Stimulated activated CD8-positive, alpha-beta memory T cell treated with anti-CD3 and anti-CD28 coated beads, Interleukin-12 subunit alpha, Interleukin-12 subunit beta, amount 100 ng/mL, for 1 hour (primary cell): ENCODE data around the gene EVC2.

ENCODE experiments used
- DNase-seq: peaks from one replicate; pipeline ENCODE4 v3.0.0-alpha.2; 2020; ENCODE audit warnings: low read depth

EVC2 gene

DNA sequence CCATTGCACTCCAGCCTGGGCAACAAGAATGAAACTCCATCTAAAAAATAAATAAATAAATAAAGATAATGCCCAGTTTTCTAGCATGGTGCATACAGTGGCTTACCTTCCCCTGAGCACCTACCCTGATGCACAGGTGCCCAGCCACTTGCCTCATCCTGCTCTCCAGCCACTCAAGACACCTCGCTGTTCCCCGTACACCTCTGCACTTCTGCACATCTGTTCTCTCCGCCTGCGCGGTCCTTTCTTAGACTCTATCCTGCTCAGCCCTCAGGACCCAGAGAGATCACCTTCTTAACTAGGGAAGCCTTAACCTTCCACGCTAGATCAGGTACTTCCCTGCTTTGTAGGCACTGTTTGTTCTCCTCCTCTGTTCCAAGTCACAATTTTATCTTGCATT, 5.5 kb upstream of the EVC2 start:
- no peak for DNase-seq

GRCh38 chr4:5712931-5713330, 4.6 kb upstream of the EVC2 start:
- DNase-seq = no peak

- no peak for DNase-seq
These were observed 4.2 kb upstream of the EVC2 start for GRCh38 chr4:5712517-5712916.

GRCh38 chr4:5711479-5712184, 3.3 kb upstream of the EVC2 start:
- no peak for DNase-seq

GRCh38 chr4:5710961-5711478, 2.7 kb upstream of the EVC2 start, which contains the start of gene EVC:
TSS of gene EVC (plus strand) at chr4:5711201. CDS start at chr4:5711381, 180 bp downstream.
- DNase-seq = no peak

DNA sequence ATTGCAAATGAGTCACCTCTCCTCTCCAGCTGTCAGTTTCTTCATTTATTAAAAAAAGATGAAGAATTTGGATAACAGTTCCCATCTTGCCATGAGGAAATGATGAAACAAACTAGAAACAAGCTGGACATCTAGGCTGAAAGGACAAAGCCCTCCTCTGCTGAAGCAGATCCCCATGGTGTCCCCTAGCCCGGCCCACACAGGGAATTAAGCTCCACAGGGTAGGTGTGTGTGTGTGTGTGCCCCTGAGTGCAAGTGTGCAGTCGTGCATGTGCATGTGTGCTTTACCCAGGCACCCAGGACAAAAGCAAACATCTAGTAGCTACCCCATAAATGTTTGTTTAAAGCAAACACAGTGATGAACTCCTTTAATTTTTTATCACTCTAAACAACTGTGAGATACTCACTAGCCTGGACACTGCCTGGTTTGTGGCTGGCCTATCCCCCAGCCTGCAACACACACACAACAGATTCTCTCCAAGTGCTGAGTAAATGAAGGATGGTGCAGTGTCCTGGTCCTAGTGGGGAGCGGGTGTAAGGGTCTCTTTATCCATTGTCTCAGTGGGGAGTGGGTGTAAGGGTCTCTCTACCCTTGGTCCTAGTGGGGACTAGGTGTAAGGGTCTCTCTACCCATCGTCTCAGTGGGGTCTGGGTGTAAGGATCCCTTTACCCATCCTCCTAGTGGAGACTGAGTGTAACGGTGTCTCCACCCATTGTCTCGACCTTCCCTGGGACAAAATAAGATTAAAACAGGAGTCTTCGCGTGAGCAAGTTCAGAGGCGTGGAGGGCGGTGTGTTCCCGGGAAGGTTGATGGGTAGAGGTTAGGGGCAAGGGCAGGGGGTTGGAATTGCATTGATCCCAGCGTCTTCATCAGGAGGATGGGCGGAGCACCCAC, 2.0 kb upstream of the EVC2 start:
- no peak for DNase-seq

DNA sequence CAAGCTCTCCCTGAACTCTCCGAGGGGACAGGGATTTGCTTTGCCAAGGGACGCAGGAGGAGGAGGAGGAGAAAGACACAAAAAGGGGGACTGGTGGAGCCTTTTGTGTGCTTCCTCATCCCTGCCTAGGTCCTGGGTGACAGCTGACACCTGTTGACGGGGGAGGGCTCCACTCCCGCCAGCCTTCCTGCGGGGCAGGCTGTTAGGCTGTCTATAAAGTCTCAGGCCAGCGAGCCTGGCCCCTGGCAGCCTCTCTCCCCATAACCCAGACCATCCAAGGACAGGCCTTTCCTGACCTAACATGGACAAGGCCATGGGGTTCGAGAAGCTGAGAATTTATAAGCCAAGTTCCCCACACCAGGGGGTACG, 832 bp upstream of the EVC2 start:
- no peak for DNase-seq

- no peak for DNase-seq
These were observed 446 bp downstream of the EVC2 start for GRCh38 chr4:5707778-5708448.

DNA sequence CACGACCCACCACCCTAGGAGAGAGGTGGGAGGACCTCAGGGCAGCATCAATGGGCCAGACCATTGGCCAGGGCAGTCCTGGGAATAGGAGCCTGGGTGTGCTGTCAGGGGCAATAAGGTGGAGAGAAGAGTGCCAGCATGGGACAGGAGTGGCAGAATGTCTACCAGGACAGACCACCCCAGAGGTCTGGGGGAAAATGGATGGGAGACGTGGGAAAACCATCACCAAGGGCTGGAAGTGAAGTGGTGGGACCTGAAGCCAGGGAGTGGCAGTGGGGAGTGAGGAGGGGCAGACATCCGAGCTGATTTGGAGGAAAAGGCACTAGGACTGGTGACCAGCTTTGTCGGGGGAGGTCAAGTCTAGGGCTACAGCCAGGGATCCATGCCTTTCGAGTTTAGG, 993 bp downstream of the EVC2 start:
- no peak for DNase-seq

- DNase-seq = no peak
These were observed 1.7 kb downstream of the EVC2 start for GRCh38 chr4:5706486-5707290.

- DNase-seq = no peak
These were observed 2.6 kb downstream of the EVC2 start for GRCh38 chr4:5705647-5706320.

- no peak for DNase-seq
These were observed 4.1 kb downstream of the EVC2 start for GRCh38 chr4:5704276-5704675.

DNA sequence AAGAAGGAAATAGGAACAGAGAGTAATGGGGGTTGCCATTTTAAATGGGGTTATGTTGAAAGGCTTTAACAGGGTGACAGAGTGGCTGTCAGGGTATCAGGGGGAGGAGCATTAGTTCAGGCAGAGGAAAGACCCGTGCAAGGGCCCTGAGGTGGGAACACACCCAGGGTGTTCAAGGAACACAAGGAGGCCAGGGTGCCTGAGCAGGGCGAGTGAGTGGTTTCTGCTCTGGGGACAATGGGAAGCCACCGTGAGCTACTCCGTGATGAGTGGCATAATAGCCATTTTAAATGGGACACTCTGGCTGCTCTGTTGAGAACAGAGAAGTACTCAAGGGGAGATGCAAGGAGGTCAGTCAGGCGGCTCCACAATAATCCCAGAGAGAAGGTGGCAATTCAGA, 4.5 kb downstream of the EVC2 start:
- DNase-seq = no peak

DNA sequence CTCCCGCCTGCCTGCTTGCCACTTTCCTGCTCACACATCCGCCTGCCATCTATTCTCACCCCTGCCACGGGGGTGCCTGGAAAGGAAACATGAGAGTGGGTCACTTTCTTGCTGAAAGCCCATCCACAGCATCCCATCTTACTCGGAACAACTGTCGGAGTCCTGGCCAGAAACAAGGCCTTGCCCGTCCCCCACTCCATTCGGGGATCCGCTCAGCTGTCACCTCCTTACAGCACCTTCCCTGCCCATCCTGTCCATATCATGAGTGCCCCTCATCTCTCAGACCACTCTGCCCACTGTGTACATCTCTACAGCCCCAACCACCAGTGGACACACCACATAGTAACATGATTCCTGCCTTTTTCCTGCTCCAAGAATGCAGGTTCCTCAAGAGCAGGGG, 6.4 kb downstream of the EVC2 start:
- DNase-seq = no peak

- DNase-seq = no peak
These were observed 7.9 kb downstream of the EVC2 start for GRCh38 chr4:5700459-5700858.

GRCh38 chr4:5696341-5696740, 12.0 kb downstream of the EVC2 start:
- DNase-seq = no peak

DNA sequence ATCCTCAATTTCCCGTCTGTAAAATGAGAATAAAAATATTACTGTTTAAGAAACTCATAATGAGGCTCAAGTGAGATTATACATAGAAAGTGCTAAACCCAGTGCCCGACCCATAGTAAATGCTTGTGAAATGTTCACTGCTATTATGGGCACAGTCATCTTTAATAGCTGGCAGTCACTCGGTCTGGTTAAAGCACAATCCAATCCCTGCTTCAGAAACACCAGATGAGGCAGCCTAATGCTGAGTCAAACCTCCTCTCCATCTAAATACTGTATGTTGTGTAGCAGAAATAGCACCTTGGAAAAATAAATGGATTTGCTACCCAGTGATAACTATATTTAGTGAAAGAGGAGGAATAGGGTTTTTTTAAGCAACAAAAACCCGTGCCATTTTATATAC, 14.5 kb downstream of the EVC2 start:
- DNase-seq = no peak

- DNase-seq = no peak
These were observed 16.7 kb downstream of the EVC2 start for GRCh38 chr4:5691491-5692132.

DNA sequence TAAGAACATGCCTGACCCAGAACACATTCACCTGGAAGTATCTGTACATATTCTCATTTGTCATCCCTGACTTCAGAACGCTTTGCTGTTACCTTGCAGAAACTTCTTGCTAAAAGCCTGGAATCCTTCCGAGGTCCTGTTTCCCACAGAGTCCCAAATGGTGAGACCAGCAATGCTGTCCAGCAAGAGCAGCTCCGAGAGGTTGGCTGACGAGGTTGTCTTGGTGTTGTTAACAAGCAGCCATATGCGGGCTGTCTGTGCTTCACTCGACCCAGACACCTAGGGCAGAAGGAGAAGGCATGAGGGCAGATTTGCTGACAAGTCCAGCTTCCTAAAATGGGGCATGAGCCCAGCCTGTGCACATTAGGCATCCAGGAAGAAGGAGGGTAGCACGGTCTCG, 19.3 kb downstream of the EVC2 start:
- DNase-seq = no peak

DNA sequence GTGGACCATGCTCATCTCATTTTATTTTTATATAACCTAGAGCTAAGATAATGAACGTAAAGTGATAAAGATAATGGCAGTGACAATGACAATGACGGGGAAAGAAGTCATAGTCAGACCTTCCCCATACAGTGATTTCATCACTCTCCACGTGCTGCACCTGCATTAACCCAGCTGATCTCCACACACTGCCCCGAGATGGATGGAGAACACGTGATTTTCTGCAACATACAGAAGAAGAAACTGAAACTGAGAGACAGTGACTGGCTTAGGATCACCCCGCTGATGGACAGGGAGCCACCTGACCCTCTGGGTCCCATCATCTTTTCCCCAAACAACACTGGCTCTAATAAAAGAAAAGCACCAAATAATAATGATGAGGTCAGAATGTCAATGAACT, 22.0 kb downstream of the EVC2 start:
- no peak for DNase-seq

- DNase-seq = no peak
These were observed 23.1 kb downstream of the EVC2 start for GRCh38 chr4:5685296-5685695.
